ENCODE results near the gene SPRYD7. TPM values are rescaled to one million over a fixed set of nuclear protein-coding genes. Genes with fewer than 3 reads are reported as not detected.

The SPRYD7 gene
- polyA plus RNA-seq, 1 of the 3 experiments (the other 2 are of a cell fraction), result 8.6 TPM

GRCh38 chr13:49938314-49938713 lies 2.2 kb upstream of the SPRYD7 start:
- H3K27ac ChIP-seq (ENCODE audit: low read depth in 2 of 2, low read length in 1 of 2), result no peak overlapping the region
- POLR2A ChIA-PET, result no interaction called here
- H4K20me1 ChIP-seq (ENCODE audit: insufficient read depth), result no peaks in the 10 kb centered on the region
- CTCF ChIA-PET, result interaction anchor here (1.1 kb wide), 1 partner anchor 10 kb away, joined by 3 read pairs; no protein-coding TSS in a partner anchor
- peaks cover 0 to 7% of the 10 kb centered on the region in 2 experiments; a peak in 3 of 4 replicates for H3K4me1 ChIP-seq (ENCODE audit: control insufficient read depth in 1 of 2, insufficient read depth in 2 of 2, low read depth in 1 of 2, low read length in 1 of 2)
- no peak overlapping the region for H3K4me3 ChIP-seq (ENCODE audit: low read depth in 2 of 2, low read length in 1 of 2)
- H3F3A ChIP-seq (replicated peaks; ENCODE audit: insufficient read depth), result peaks cover 4% of the 10 kb centered on the region
- H3K27me3 ChIP-seq (ENCODE audit: insufficient read depth), result no peaks in the 10 kb centered on the region
- TF ChIP-seq, protein P1, sequence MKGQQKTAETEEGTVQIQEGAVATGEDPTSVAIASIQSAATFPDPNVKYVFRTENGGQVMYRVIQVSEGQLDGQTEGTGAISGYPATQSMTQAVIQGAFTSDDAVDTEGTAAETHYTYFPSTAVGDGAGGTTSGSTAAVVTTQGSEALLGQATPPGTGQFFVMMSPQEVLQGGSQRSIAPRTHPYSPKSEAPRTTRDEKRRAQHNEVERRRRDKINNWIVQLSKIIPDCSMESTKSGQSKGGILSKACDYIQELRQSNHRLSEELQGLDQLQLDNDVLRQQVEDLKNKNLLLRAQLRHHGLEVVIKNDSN (IDR thresholded peaks at IDR 0.05; ENCODE audit: borderline replicate concordance, low read depth), result no peak
- no peak for TF ChIP-seq MAX (IDR thresholded peaks at IDR 0.05; ENCODE audit: low read depth)
- no peak for TF ChIP-seq EP300 (IDR thresholded peaks at IDR 0.05; ENCODE audit: borderline replicate concordance in 1 of 2, low read depth in 1 of 2, low read length in 1 of 2)
- no peak for TF ChIP-seq NFIC (IDR thresholded peaks at IDR 0.05; ENCODE audit: borderline replicate concordance)
- TF ChIP-seq FOXJ3 (CRISPR knock-in tag; IDR thresholded peaks at IDR 0.05), result no peak
- TF ChIP-seq, protein P2, sequence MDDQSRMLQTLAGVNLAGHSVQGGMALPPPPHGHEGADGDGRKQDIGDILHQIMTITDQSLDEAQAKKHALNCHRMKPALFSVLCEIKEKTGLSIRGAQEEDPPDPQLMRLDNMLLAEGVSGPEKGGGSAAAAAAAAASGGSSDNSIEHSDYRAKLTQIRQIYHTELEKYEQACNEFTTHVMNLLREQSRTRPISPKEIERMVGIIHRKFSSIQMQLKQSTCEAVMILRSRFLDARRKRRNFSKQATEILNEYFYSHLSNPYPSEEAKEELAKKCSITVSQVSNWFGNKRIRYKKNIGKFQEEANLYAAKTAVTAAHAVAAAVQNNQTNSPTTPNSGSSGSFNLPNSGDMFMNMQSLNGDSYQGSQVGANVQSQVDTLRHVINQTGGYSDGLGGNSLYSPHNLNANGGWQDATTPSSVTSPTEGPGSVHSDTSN (IDR thresholded peaks at IDR 0.05), result no peak
- no peak for TF ChIP-seq NRF1 (IDR thresholded peaks at IDR 0.05; ENCODE audit: low read depth, low read length)
- TF ChIP-seq REST (IDR thresholded peaks at IDR 0.05; ENCODE audit: low read depth, low read length), result no peak
- TF ChIP-seq ELF1 (IDR thresholded peaks at IDR 0.05), result no peak
- TF ChIP-seq USF2 (IDR thresholded peaks at IDR 0.05; ENCODE audit: borderline replicate concordance, low read depth, low read length), result no peak
- TF ChIP-seq SMC3 (IDR thresholded peaks at IDR 0.05; ENCODE audit: low read depth, low read length), result no peak
- no peak for TF ChIP-seq MEF2A (IDR thresholded peaks at IDR 0.05; ENCODE audit: borderline replicate concordance, low read depth)
- TF ChIP-seq RFX5 (IDR thresholded peaks at IDR 0.05; ENCODE audit: low read length), result no peak
- TF ChIP-seq POLR2AphosphoS5 (IDR thresholded peaks at IDR 0.05; ENCODE audit: low read depth, low read length), result no peak
- no peaks in the 10 kb centered on the region for H3K36me3 ChIP-seq (replicated peaks in 1 of 2; ENCODE audit: control insufficient read depth in 1 of 2, insufficient read depth in 2 of 2, low read length in 1 of 2)
- 81% methylated on average over 5 of the region's 5 CpGs for WGBS (ENCODE audit: low lambda C conversion rate)
- H3K9ac ChIP-seq, result no peak overlapping the region
- no peaks in the 10 kb centered on the region for H3K9me3 ChIP-seq
- DNase-seq, result no peak
- no peak overlapping the region for H2AFZ ChIP-seq (ENCODE audit: low read depth)
- no peak overlapping the region for H3K4me2 ChIP-seq
- peaks cover 21% of the 10 kb centered on the region for H3K79me2 ChIP-seq (ENCODE audit: insufficient read depth)
- H3K9me2 ChIP-seq, result no peaks in the 10 kb centered on the region

Measured in SK-N-SH (cell line).